Mesothelial cell of epicardium (in vitro differentiated cells): Measurements from ENCODE around the gene TEP1. TPM values are rescaled to one million over a fixed set of nuclear protein-coding genes. Genes with fewer than 3 reads are reported as not detected.
"Not testable (repeated sequence)": the region's sequence is repeated elsewhere in the genome, so short reads cannot be mapped to it uniquely, and the experiment has no call there.

ENCODE experiments used
- DNase-seq, 2 experiments: peaks; one replicate each; pipeline ENCODE4 v3.0.0; 2021; ENCODE audit warnings: low spot score in 2 of 2; ENCODE audit not compliant: unreplicated experiment in 2 of 2
- H3K27ac Mint-ChIP-seq: 2 replicates; pipeline ENCODE4 v1.8.0; 2021; ENCODE audit warnings: mixed read lengths
- H3K27me3 Mint-ChIP-seq: 2 replicates; pipeline ENCODE4 v1.8.0; 2021; ENCODE audit warnings: low read depth, mixed read lengths
- H3K36me3 Mint-ChIP-seq: 2 replicates; pipeline ENCODE4 v1.8.0; 2021; ENCODE audit warnings: mixed read lengths
- H3K4me1 Mint-ChIP-seq: 2 replicates; pipeline ENCODE4 v1.8.0; 2021; ENCODE audit warnings: mixed read lengths
- H3K4me3 Mint-ChIP-seq: 2 replicates; pipeline ENCODE4 v1.8.0; 2021; ENCODE audit warnings: mild to moderate bottlenecking, moderate library complexity, mixed read lengths
- H3K9me3 Mint-ChIP-seq: 2 replicates; pipeline ENCODE4 v1.8.0; 2021; ENCODE audit warnings: mixed read lengths
- total RNA-seq: library from RNA; stranded (reverse); gene quantifications from 3 replicates; pipeline ENCODE4 v1.2.1, GENCODE V29; 2021
- TF ChIP-seq, protein P1 (sequence below): fragments of 200-600 bp; sonication (generic); IDR thresholded peaks from one replicate; pipeline ENCODE4 v1.5.0; 2021; ENCODE audit warnings: antibody characterized with exemption; ENCODE audit not compliant: unreplicated experiment

The TEP1 gene
- total RNA-seq, 1 donor from 2014 or later = 18.3 TPM

DNA sequence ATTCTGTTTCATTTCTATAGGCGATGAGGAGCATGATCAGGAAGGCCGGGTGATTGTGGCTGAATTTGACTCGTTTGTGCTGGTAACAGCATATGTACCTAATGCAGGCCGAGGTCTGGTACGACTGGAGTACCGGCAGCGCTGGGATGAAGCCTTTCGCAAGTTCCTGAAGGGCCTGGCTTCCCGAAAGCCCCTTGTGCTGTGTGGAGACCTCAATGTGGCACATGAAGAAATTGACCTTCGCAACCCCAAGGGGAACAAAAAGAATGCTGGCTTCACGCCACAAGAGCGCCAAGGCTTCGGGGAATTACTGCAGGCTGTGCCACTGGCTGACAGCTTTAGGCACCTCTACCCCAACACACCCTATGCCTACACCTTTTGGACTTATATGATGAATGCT, 43.7 kb upstream of the TEP1 start:
- Mint-ChIP-seq H3K9me3 (no peaks in the 10 kb centered on the region), H3K27ac (peak overlapping the region; percentile 59)
- TF ChIP-seq, protein P1, sequence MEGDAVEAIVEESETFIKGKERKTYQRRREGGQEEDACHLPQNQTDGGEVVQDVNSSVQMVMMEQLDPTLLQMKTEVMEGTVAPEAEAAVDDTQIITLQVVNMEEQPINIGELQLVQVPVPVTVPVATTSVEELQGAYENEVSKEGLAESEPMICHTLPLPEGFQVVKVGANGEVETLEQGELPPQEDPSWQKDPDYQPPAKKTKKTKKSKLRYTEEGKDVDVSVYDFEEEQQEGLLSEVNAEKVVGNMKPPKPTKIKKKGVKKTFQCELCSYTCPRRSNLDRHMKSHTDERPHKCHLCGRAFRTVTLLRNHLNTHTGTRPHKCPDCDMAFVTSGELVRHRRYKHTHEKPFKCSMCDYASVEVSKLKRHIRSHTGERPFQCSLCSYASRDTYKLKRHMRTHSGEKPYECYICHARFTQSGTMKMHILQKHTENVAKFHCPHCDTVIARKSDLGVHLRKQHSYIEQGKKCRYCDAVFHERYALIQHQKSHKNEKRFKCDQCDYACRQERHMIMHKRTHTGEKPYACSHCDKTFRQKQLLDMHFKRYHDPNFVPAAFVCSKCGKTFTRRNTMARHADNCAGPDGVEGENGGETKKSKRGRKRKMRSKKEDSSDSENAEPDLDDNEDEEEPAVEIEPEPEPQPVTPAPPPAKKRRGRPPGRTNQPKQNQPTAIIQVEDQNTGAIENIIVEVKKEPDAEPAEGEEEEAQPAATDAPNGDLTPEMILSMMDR = no peak

GRCh38 chr14:20455355-20456300, 42.3 kb upstream of the TEP1 start:
- TF ChIP-seq, protein P1 = no peak
- Mint-ChIP-seq H3K27ac (no peak overlapping the region), H3K27me3 (no peaks in the 10 kb centered on the region), H3K9me3 (no peaks in the 10 kb centered on the region), H3K36me3 (peaks cover 15% of the 10 kb centered on the region), H3K4me3 (no peak overlapping the region), H3K4me1 (peaks cover 11% of the 10 kb centered on the region)
- no peak for DNase-seq

More for the DNA sequence above, 43.7 kb upstream of the TEP1 start:
- peaks cover 7% of the 10 kb centered on the region for H3K36me3 Mint-ChIP-seq
- H3K4me1 Mint-ChIP-seq = peaks cover 17% of the 10 kb centered on the region
- no peak for DNase-seq
- no peaks in the 10 kb centered on the region for H3K27me3 Mint-ChIP-seq
- H3K4me3 Mint-ChIP-seq = no peak overlapping the region

- H3K4me3 Mint-ChIP-seq = no peak within 1 kb of the TSS
Measured at GRCh38 chr14:20454516-20455354, 41.4 kb upstream of the TEP1 start, which contains the start of the genes APEX1 and OSGEP. APEX1 (plus strand) TSS chr14:20455226; CDS start chr14:20455646, 420 bp downstream. OSGEP (minus strand) TSS chr14:20454812; CDS start chr14:20454683, 129 bp downstream.

GRCh38 chr14:20452831-20453230, 39.5 kb upstream of the TEP1 start:
- H3K27me3 Mint-ChIP-seq, H3K4me1 Mint-ChIP-seq, DNase-seq, H3K9me3 Mint-ChIP-seq: not testable (repeated sequence)
- Mint-ChIP-seq H3K4me3 (peak overlapping the region; percentile 40), H3K27ac (peak overlapping the region; percentile 22), H3K36me3 (peaks cover 33% of the 10 kb centered on the region)

More at GRCh38 chr14:20454516-20455354, 41.4 kb upstream of the TEP1 start, which contains the start of the genes APEX1 and OSGEP:
- Mint-ChIP-seq H3K4me1 (peaks cover 2% of the 10 kb centered on the region), H3K9me3 (no peaks in the 10 kb centered on the region), H3K27me3 (no peaks in the 10 kb centered on the region), H3K36me3 (peaks cover 20% of the 10 kb centered on the region), H3K27ac (no peak within 1 kb of the TSS)
- TF ChIP-seq, protein P1 = no peak
- DNase-seq = peak; percentile 96

DNA sequence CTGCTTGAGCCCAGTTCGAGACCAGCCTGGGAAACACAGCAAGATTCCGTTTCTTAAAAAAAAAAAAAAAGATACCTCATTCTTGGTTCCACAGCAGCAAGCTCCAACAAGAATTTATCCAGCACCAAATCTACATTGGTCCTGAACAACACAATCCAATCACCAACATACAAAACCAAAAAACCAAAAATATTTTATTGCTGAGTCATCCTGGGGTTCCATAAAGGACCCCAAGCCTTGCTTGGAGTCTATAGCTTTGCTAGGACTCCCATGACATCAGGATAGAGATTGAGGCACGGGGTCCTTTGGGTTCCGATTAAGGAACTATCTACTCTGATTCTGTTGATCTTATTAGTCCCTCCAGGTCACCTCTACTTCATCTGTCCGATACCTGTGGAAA, 33.6 kb upstream of the TEP1 start:
- Mint-ChIP-seq H3K27me3 (no peaks in the 10 kb centered on the region), H3K27ac (no peak overlapping the region), H3K4me1 (no peaks in the 10 kb centered on the region), H3K36me3 (peaks cover 48% of the 10 kb centered on the region), H3K4me3 (no peak overlapping the region), H3K9me3 (peaks cover 5% of the 10 kb centered on the region)
- TF ChIP-seq, protein P1 = no peak
- DNase-seq = no peak

GRCh38 chr14:20443650-20444049, 30.3 kb upstream of the TEP1 start:
- H3K27ac Mint-ChIP-seq, DNase-seq, H3K4me3 Mint-ChIP-seq, H3K9me3 Mint-ChIP-seq, H3K27me3 Mint-ChIP-seq, H3K4me1 Mint-ChIP-seq: not testable (repeated sequence)
- H3K36me3 Mint-ChIP-seq = peaks cover 29% of the 10 kb centered on the region
